ENCODE results near the gene PRR33. TPM values are rescaled to one million over a fixed set of nuclear protein-coding genes. Genes with fewer than 3 reads are reported as not detected.

PRR33 gene
- total and polyA plus RNA-seq, 10 of the 15 experiments (the other 5 are each of a cell fraction or from before 2014, with no cell fraction given), result 0.02 to 1.0 (median 0.38) TPM; not detected in 6

GRCh38 chr11:1839924-1840779 is 51.5 kb downstream of the PRR33 start (continued):
- TF ChIP-seq CEBPB (IDR thresholded peaks at IDR 0.05; ENCODE audit: borderline replicate concordance in 1 of 2, low read depth in 2 of 2, low read length in 2 of 2), result no peak
- no peak for TF ChIP-seq ZBTB4 (CRISPR knock-in tag; IDR thresholded peaks at IDR 0.05)
- no peak for TF ChIP-seq POLR2A (IDR thresholded peaks at IDR 0.05; ENCODE audit: low read depth, low read length)
- no peak for TF ChIP-seq RELB (IDR thresholded peaks at IDR 0.05; ENCODE audit: low read depth)
- TF ChIP-seq ZSCAN29 (IDR thresholded peaks at IDR 0.05), result no peak
- no peak for TF ChIP-seq E4F1 (IDR thresholded peaks at IDR 0.05; ENCODE audit: borderline replicate concordance, partially characterized antibody)
- TF ChIP-seq IKZF1 (conservative IDR thresholded peaks at IDR 0.05), result peak; percentile 67
- no peak for TF ChIP-seq RAD21 (IDR thresholded peaks at IDR 0.05; ENCODE audit: insufficient read depth, low read depth, low read length)
- peak; percentile 76 for TF ChIP-seq RUNX3 (IDR thresholded peaks at IDR 0.05; ENCODE audit: low read length)
- no peak for TF ChIP-seq POLR2AphosphoS5 (IDR thresholded peaks at IDR 0.05; ENCODE audit: low read length)
- TF ChIP-seq DPF2 (IDR thresholded peaks at IDR 0.05), result 0 out of 2 replicates have a peak, but pooled peaks have one; percentile 62
- no peak for TF ChIP-seq YY1 (IDR thresholded peaks at IDR 0.05; ENCODE audit: low read depth, low read length)
- no peak for TF ChIP-seq KDM1A (IDR thresholded peaks at IDR 0.05; ENCODE audit: borderline replicate concordance)
- no peak for TF ChIP-seq NBN (IDR thresholded peaks at IDR 0.05)
- TF ChIP-seq, protein P1, sequence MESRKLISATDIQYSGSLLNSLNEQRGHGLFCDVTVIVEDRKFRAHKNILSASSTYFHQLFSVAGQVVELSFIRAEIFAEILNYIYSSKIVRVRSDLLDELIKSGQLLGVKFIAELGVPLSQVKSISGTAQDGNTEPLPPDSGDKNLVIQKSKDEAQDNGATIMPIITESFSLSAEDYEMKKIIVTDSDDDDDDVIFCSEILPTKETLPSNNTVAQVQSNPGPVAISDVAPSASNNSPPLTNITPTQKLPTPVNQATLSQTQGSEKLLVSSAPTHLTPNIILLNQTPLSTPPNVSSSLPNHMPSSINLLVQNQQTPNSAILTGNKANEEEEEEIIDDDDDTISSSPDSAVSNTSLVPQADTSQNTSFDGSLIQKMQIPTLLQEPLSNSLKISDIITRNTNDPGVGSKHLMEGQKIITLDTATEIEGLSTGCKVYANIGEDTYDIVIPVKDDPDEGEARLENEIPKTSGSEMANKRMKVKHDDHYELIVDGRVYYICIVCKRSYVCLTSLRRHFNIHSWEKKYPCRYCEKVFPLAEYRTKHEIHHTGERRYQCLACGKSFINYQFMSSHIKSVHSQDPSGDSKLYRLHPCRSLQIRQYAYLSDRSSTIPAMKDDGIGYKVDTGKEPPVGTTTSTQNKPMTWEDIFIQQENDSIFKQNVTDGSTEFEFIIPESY (IDR thresholded peaks at IDR 0.05), result 0 out of 2 replicates have a peak, but pooled peaks have one; percentile 70
- no peak for TF ChIP-seq CBX5 (IDR thresholded peaks at IDR 0.05; ENCODE audit: low read depth)
- no peak for TF ChIP-seq PBX3 (IDR thresholded peaks at IDR 0.05; ENCODE audit: insufficient replicate concordance, low read depth, low read length)
- TF ChIP-seq SREBF2 (IDR thresholded peaks at IDR 0.05; ENCODE audit: low read length), result no peak
- no peak for TF ChIP-seq NRF1 (conservative IDR thresholded peaks at IDR 0.05; ENCODE audit: low read depth, low read length)
- no peak for TF ChIP-seq NR2C2 (IDR thresholded peaks at IDR 0.05; ENCODE audit: borderline replicate concordance, control insufficient read depth, insufficient read length, low read depth)
